PC-3 (cell line): ENCODE data around the gene JPH4.

Experiments
- CTCF ChIP-seq: fragments of 300-600 bp; sonication (generic); conservative IDR thresholded peaks from 2 replicates; pipeline ENCODE4 v1.5.1; 2017; ENCODE audit warnings: antibody characterized with exemption, low read depth, mild to moderate bottlenecking, low read length
- EZH2phosphoT487 ChIP-seq: fragments of 300-600 bp; sonication (generic); IDR thresholded peaks from 2 replicates; pipeline ENCODE4 v1.6.1; 2018; ENCODE audit warnings: mild to moderate bottlenecking, antibody characterized with exemption, low read length, borderline replicate concordance

GRCh38 chr14:23621204-23621931 lies 42.8 kb upstream of the JPH4 start:
- no peak for TF ChIP-seq CTCF
- no peak for TF ChIP-seq EZH2phosphoT487
